GM23338 (cell line): ENCODE data around the gene CDKL1. TPM values are rescaled to one million over a fixed set of nuclear protein-coding genes. Genes with fewer than 3 reads are reported as not detected.

Experiments
- ATAC-seq: fragments of 200-7000 bp; cut with Tn5 transposase; 3 replicates; pipeline ENCODE4 v1.9.1; 2020
- DNase-seq: peaks from one replicate; pipeline ENCODE4 v3.0.0-alpha.2; 2015; ENCODE audit warnings: low spot score
- H2AFZ ChIP-seq: fragments of 200-600 bp; sonication (generic); 2 replicates; pipeline ENCODE4 v1.8.0; 2016; ENCODE audit warnings: antibody characterized with exemption, mild to moderate bottlenecking, moderate library complexity
- H3F3A ChIP-seq: fragments of 200-600 bp; sonication (generic); replicated peaks from 2 replicates; pipeline ENCODE4 v1.8.0; 2017; ENCODE audit warnings: antibody characterized with exemption, mixed run types, low read depth
- H3K27ac ChIP-seq: fragments of 200-600 bp; sonication (generic); 2 replicates; pipeline ENCODE4 v1.6.1; 2016; ENCODE audit warnings: low read depth
- H3K27me3 ChIP-seq: fragments of 200-600 bp; sonication (generic); 2 replicates; pipeline ENCODE4 v1.8.0; 2016; ENCODE audit warnings: mild to moderate bottlenecking, mixed run types, moderate library complexity; ENCODE audit not compliant: insufficient read depth
- H3K36me3 ChIP-seq: fragments of 200-600 bp; sonication (generic); 2 replicates; pipeline ENCODE4 v1.8.0; 2016; ENCODE audit warnings: mild to moderate bottlenecking; ENCODE audit not compliant: insufficient read depth
- H3K4me1 ChIP-seq: fragments of 200-600 bp; sonication (generic); 2 replicates; pipeline ENCODE4 v1.8.0; 2016; ENCODE audit warnings: mild to moderate bottlenecking, moderate library complexity; ENCODE audit not compliant: insufficient read depth
- H3K4me2 ChIP-seq: fragments of 200-600 bp; sonication (generic); 2 replicates; pipeline ENCODE4 v1.7.1; 2017; ENCODE audit warnings: mixed run types
- H3K4me3 ChIP-seq: fragments of 200-600 bp; sonication (generic); 2 replicates; pipeline ENCODE4 v1.6.1; 2016; ENCODE audit warnings: mixed run types
- H3K79me2 ChIP-seq: fragments of 200-600 bp; sonication (generic); replicated peaks from 2 replicates; pipeline ENCODE4 v1.8.0; 2017; ENCODE audit warnings: mild to moderate bottlenecking; ENCODE audit not compliant: insufficient read depth
- H3K9me2 ChIP-seq: fragments of 200-600 bp; sonication (generic); 2 replicates; pipeline ENCODE4 v1.8.0; 2017; ENCODE audit not compliant: insufficient read depth
- H4K20me1 ChIP-seq: fragments of 200-600 bp; sonication (generic); replicated peaks from 2 replicates; pipeline ENCODE4 v1.8.0; 2017; ENCODE audit warnings: mild to moderate bottlenecking; ENCODE audit not compliant: insufficient read depth
- H3K27ac Mint-ChIP-seq: 2 replicates; pipeline ENCODE4 v1.8.0; 2020; ENCODE audit warnings: inconsistent platforms, mild to moderate bottlenecking, moderate library complexity, mixed read lengths
- H3K27me3 Mint-ChIP-seq: 3 replicates; pipeline ENCODE4 v1.8.0; 2022; ENCODE audit warnings: low read depth, mild to moderate bottlenecking, moderate library complexity, mixed read lengths, inconsistent platforms; ENCODE audit not compliant: insufficient read depth, poor library complexity
- H3K36me3 Mint-ChIP-seq: 3 replicates; pipeline ENCODE4 v1.8.0; 2021; ENCODE audit warnings: low read depth, mild to moderate bottlenecking, inconsistent platforms, moderate library complexity, mixed read lengths
- H3K4me1 Mint-ChIP-seq: 3 replicates; pipeline ENCODE4 v1.8.0; 2020; ENCODE audit warnings: mild to moderate bottlenecking, inconsistent platforms, mixed read lengths
- H3K4me3 Mint-ChIP-seq: 3 replicates; pipeline ENCODE4 v1.8.0; 2021; ENCODE audit warnings: moderate library complexity, mild to moderate bottlenecking, inconsistent platforms, mixed read lengths
- H3K9me3 Mint-ChIP-seq: 3 replicates; pipeline ENCODE4 v1.8.0; 2020; ENCODE audit warnings: moderate library complexity, mild to moderate bottlenecking, inconsistent platforms, mixed read lengths
- CREB1 ChIP-seq: fragments of 250-450 bp; sonication (Bioruptor Pico); IDR thresholded peaks from 2 replicates; pipeline ENCODE4 v1.5.0; 2020; ENCODE audit warnings: low read depth, mild to moderate bottlenecking, moderate library complexity
- EZH2 ChIP-seq: fragments of 200-600 bp; sonication (generic); IDR thresholded peaks from one replicate; pipeline ENCODE4 v1.8.0; 2017; ENCODE audit warnings: antibody characterized with exemption, mild to moderate bottlenecking, low read depth; ENCODE audit not compliant: unreplicated experiment
- EZH2phosphoT487 ChIP-seq: fragments of 200-600 bp; sonication (generic); IDR thresholded peaks from one replicate; pipeline ENCODE4 v1.8.1; 2018; ENCODE audit warnings: antibody characterized with exemption; ENCODE audit not compliant: unreplicated experiment
- STAT1 ChIP-seq: IDR thresholded peaks from one replicate; pipeline ENCODE4 v1.6.1; 2016; ENCODE audit warnings: antibody characterized with exemption; ENCODE audit not compliant: unreplicated experiment
- ZNF114 ChIP-seq: fragments of 250-450 bp; sonication (Bioruptor Pico); IDR thresholded peaks from 2 replicates; pipeline ENCODE4 v1.5.0; 2020; ENCODE audit warnings: mild to moderate bottlenecking, moderate library complexity
- ZNF331 ChIP-seq: fragments of 250-450 bp; sonication (Bioruptor Pico); IDR thresholded peaks from 2 replicates; pipeline ENCODE4 v1.5.0; 2020; ENCODE audit warnings: low read depth, mild to moderate bottlenecking, moderate library complexity
- polyA plus RNA-seq: library from polyadenylated mRNA; unstranded; fragments of >200 nt; fragmentation: Nextera tagmentation; extraction: Ambion mirVana; gene quantifications from 2 replicates; pipeline ENCODE4 v1.2.1, GENCODE V29; 2016
- total RNA-seq: library from RNA; depleted of rRNA; stranded (reverse); fragments of >200 nt; shearing (Covaris generic); gene quantifications from 2 replicates; pipeline ENCODE4 v1.2.3, GENCODE V29; 2014
- TF ChIP-seq, protein P1 (sequence below): IDR thresholded peaks from one replicate; pipeline ENCODE4 v1.6.1; 2018; ENCODE audit warnings: antibody characterized with exemption; ENCODE audit not compliant: unreplicated experiment
- TF ChIP-seq, protein P2 (sequence below): fragments of 250-450 bp; sonication (Bioruptor Pico); IDR thresholded peaks from 2 replicates; pipeline ENCODE4 v1.5.0; 2020; ENCODE audit warnings: mild to moderate bottlenecking, moderate library complexity

The CDKL1 gene
- total and polyA plus RNA-seq, 2 experiments from 2014 or later, result 0.52 TPM

DNA sequence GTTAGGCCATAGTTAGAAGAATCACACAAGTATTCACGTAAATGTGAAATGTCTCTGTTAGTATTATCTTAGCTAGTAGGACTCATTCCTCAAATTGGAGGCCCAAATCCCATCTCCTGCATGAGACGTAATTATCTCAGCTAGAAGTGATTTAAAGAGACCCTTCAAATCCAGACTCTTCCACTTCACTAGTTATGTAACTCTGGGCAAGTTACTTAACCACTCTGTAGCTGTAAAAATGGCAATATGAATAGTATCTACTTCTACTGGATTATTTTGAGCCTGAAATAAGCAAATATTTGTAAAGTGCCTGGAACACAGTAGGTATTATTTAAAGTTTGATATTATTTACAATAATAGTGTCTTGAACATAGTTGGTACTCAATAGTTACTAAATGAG lies 28.4 kb upstream of the CDKL1 start:
- DNase-seq, result no peak
- H3K4me1 ChIP-seq, result no peaks in the 10 kb centered on the region
- H3K27me3 ChIP-seq, result no peaks in the 10 kb centered on the region
- H3K79me2 ChIP-seq, result no peaks in the 10 kb centered on the region
- H4K20me1 ChIP-seq, result no peaks in the 10 kb centered on the region
- H2AFZ ChIP-seq, result no peak overlapping the region
- Mint-ChIP-seq H3K4me1 (no peaks in the 10 kb centered on the region), H3K27me3 (no peaks in the 10 kb centered on the region), H3K27ac (no peak overlapping the region), H3K9me3 (no peaks in the 10 kb centered on the region), H3K36me3 (peaks cover 8% of the 10 kb centered on the region; the same call in 2 of the 3 replicates), H3K4me3 (no peak overlapping the region)
- peaks cover 15% of the 10 kb centered on the region; the same call in 1 of the 2 replicates for H3K36me3 ChIP-seq
- H3K4me3 ChIP-seq, result no peak overlapping the region
- ATAC-seq, result no peak
- H3K4me2 ChIP-seq, result no peak overlapping the region
- H3K9me2 ChIP-seq, result no peaks in the 10 kb centered on the region
- TF ChIP-seq ZNF331 (CRISPR knock-in tag) (no peak), EZH2 (no peak)
- TF ChIP-seq, protein P1, sequence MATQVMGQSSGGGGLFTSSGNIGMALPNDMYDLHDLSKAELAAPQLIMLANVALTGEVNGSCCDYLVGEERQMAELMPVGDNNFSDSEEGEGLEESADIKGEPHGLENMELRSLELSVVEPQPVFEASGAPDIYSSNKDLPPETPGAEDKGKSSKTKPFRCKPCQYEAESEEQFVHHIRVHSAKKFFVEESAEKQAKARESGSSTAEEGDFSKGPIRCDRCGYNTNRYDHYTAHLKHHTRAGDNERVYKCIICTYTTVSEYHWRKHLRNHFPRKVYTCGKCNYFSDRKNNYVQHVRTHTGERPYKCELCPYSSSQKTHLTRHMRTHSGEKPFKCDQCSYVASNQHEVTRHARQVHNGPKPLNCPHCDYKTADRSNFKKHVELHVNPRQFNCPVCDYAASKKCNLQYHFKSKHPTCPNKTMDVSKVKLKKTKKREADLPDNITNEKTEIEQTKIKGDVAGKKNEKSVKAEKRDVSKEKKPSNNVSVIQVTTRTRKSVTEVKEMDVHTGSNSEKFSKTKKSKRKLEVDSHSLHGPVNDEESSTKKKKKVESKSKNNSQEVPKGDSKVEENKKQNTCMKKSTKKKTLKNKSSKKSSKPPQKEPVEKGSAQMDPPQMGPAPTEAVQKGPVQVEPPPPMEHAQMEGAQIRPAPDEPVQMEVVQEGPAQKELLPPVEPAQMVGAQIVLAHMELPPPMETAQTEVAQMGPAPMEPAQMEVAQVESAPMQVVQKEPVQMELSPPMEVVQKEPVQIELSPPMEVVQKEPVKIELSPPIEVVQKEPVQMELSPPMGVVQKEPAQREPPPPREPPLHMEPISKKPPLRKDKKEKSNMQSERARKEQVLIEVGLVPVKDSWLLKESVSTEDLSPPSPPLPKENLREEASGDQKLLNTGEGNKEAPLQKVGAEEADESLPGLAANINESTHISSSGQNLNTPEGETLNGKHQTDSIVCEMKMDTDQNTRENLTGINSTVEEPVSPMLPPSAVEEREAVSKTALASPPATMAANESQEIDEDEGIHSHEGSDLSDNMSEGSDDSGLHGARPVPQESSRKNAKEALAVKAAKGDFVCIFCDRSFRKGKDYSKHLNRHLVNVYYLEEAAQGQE, result no peak
- H3K27ac ChIP-seq, result no peak overlapping the region
- H3F3A ChIP-seq, result no peaks in the 10 kb centered on the region

DNA sequence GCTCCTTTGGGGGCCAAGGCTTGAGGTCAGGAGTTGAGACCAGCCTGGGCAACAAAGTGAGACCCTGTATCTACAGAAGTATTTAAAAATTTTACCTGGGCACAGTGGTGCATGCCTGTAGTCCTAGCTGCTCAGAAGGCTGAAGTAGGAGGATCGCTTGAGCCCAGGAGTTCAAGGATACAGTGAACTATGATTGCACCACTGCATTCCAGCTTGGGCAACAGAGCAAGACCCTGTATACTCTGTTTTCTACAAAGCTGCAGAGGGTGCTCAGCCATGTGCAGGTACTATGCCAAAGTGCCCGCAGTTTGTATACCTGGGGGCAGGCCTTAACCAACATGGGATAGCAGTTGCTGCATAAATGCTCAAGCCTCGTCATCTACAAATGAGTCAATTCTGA lies 26.8 kb upstream of the CDKL1 start:
- H3K4me1 Mint-ChIP-seq, result no peaks in the 10 kb centered on the region
- ATAC-seq (no peak), DNase-seq (no peak)
- Histone ChIP-seq H3K4me1 (no peaks in the 10 kb centered on the region), H3K36me3 (peaks cover 15% of the 10 kb centered on the region; the same call in 1 of the 2 replicates), H3K4me2 (no peak overlapping the region), H3K9me2 (no peaks in the 10 kb centered on the region), H3K79me2 (no peaks in the 10 kb centered on the region), H3F3A (no peaks in the 10 kb centered on the region), H3K27ac (no peak overlapping the region), H3K27me3 (no peaks in the 10 kb centered on the region), H3K4me3 (no peak overlapping the region), H2AFZ (no peak overlapping the region), H4K20me1 (no peaks in the 10 kb centered on the region)
- no peak overlapping the region for H3K27ac Mint-ChIP-seq
- H3K9me3 Mint-ChIP-seq, result no peaks in the 10 kb centered on the region
- peaks cover 18% of the 10 kb centered on the region; the same call in 2 of the 3 replicates for H3K36me3 Mint-ChIP-seq
- H3K4me3 Mint-ChIP-seq, result no peak overlapping the region
- no peaks in the 10 kb centered on the region for H3K27me3 Mint-ChIP-seq
- TF ChIP-seq STAT1 (no peak), ZNF331 (CRISPR knock-in tag) (no peak), EZH2phosphoT487 (no peak), ZNF114 (no peak), CREB1 (no peak), EZH2 (no peak)
- TF ChIP-seq, protein P1, result no peak
- TF ChIP-seq, protein P2, sequence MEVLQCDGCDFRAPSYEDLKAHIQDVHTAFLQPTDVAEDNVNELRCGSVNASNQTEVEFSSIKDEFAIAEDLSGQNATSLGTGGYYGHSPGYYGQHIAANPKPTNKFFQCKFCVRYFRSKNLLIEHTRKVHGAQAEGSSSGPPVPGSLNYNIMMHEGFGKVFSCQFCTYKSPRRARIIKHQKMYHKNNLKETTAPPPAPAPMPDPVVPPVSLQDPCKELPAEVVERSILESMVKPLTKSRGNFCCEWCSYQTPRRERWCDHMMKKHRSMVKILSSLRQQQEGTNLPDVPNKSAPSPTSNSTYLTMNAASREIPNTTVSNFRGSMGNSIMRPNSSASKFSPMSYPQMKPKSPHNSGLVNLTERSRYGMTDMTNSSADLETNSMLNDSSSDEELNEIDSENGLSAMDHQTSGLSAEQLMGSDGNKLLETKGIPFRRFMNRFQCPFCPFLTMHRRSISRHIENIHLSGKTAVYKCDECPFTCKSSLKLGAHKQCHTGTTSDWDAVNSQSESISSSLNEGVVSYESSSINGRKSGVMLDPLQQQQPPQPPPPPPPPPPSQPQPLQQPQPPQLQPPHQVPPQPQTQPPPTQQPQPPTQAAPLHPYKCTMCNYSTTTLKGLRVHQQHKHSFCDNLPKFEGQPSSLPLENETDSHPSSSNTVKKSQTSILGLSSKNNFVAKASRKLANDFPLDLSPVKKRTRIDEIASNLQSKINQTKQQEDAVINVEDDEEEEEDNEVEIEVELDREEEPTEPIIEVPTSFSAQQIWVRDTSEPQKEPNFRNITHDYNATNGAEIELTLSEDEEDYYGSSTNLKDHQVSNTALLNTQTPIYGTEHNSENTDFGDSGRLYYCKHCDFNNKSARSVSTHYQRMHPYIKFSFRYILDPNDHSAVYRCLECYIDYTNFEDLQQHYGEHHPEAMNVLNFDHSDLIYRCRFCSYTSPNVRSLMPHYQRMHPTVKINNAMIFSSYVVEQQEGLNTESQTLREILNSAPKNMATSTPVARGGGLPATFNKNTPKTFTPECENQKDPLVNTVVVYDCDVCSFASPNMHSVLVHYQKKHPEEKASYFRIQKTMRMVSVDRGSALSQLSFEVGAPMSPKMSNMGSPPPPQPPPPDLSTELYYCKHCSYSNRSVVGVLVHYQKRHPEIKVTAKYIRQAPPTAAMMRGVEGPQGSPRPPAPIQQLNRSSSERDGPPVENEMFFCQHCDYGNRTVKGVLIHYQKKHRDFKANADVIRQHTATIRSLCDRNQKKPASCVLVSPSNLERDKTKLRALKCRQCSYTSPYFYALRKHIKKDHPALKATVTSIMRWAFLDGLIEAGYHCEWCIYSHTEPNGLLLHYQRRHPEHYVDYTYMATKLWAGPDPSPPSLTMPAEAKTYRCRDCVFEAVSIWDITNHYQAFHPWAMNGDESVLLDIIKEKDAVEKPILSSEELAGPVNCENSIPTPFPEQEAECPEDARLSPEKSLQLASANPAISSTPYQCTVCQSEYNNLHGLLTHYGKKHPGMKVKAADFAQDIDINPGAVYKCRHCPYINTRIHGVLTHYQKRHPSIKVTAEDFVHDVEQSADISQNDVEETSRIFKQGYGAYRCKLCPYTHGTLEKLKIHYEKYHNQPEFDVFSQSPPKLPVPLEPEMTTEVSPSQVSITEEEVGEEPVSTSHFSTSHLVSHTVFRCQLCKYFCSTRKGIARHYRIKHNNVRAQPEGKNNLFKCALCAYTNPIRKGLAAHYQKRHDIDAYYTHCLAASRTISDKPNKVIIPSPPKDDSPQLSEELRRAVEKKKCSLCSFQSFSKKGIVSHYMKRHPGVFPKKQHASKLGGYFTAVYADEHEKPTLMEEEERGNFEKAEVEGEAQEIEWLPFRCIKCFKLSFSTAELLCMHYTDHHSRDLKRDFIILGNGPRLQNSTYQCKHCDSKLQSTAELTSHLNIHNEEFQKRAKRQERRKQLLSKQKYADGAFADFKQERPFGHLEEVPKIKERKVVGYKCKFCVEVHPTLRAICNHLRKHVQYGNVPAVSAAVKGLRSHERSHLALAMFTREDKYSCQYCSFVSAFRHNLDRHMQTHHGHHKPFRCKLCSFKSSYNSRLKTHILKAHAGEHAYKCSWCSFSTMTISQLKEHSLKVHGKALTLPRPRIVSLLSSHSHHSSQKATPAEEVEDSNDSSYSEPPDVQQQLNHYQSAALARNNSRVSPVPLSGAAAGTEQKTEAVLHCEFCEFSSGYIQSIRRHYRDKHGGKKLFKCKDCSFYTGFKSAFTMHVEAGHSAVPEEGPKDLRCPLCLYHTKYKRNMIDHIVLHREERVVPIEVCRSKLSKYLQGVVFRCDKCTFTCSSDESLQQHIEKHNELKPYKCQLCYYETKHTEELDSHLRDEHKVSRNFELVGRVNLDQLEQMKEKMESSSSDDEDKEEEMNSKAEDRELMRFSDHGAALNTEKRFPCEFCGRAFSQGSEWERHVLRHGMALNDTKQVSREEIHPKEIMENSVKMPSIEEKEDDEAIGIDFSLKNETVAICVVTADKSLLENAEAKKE (CRISPR knock-in tag), result no peak
